ENCODE data around the gene FNDC11.
"Not testable (repeated sequence)": the region's sequence is repeated elsewhere in the genome, so short reads cannot be mapped to it uniquely, and the experiment has no call there.

FNDC11 gene

DNA sequence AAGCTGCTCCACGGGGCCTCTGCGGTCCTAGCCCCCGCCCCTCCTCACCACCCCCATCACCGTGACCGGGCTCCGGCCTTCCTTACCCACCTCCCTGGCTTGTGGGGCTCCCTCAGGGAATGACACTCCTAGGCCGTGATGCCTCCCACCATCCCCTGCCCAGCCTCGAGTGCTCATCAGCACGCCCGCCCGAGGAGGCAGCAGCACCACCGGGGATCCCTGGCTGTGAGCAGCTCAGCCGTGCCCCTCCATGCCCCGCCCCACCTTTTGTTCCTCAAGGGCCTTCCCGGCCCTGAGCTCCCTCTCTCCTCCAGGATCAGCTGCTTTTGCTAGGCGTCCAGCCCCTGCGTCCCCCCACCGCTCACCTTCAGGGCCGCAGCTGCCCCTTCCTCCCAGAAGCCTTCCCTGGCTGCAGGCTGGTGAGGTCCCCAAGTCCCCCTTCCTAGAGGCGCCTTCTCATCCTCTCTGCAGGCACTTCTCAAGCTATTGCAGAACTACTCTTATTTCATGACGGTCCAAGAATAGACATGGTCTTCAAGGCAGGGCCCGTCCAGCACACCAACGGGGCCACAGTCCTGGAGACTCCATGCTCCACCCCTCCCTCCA is 3.0 kb downstream of the FNDC11 start:
- DNase-seq: no peak

GRCh38 chr20:63557481-63557891 is 3.5 kb downstream of the FNDC11 start:
- DNase-seq: no peak

DNA sequence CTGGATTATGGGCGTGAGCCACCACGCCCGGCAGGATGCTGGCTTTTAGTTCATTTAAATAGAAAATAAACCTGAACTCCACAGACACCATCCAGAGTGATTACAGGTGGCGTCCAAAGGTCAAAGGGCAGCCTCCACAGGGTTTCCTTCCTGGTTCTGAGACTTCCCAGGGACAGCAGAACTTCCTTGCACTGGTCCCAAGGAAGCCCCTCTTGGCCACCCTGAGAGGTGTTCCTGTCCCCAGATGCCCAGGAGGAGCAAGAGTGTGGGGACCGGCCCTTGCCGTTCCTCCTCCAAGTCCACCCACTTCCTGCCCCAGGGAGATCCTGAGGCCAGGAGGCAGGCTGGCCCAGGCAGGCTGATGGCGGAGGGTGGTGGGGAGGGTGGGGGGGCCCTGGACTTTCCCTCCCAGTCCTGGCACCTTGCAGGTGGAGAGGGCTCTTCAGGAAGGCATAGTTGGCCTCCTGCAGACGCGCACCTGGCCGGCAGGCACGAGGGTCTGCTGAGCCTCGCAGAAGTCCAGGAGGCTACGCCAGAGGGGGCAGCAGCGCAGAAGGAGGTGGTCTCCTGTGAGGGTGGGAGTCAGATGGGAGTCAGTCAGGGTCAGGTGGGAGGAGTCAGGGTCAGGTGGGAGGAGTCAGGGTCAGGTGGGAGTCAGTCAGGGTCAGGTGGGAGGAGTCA is 5.0 kb downstream of the FNDC11 start:
- DNase-seq: no peak

DNA sequence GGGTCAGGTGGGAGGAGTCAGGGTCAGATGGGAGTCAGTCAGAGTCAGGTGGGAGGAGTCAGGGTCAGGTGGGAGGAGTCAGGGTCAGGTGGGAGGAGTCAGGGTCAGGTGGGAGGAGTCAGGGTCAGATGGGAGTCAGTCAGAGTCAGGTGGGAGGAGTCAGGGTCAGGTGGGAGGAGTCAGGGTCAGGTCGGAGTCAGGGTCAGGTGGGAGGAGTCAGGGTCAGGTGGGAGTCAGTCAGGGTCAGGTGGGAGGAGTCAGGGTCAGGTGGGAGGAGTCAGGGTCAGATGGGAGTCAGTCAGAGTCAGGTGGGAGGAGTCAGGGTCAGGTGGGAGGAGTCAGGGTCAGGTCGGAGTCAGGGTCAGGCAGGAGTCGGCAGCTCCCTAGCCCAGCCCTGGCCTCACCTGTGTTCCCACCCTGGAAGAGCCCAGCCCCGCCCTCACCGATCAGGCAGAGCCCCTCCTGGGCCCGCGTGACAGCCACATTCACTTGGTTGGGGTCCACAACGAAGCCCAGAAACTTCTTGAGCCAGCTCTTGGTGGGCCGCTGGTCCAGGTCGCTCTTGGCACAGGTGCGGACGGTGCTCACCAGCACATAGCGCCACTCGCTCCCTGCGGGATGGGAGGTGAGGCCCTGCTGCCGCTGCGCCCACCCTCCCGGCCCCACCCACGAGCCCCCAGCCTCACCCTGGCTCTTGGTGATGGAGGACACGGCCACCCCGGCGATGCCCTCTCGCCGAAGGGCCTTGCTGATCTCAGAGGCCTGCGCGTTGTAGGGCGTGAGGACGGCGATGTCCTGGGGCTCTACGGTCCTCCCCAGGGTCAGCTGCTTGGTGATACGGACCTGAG is 5.8 kb downstream of the FNDC11 start:
- not testable (repeated sequence) for DNase-seq

DNA sequence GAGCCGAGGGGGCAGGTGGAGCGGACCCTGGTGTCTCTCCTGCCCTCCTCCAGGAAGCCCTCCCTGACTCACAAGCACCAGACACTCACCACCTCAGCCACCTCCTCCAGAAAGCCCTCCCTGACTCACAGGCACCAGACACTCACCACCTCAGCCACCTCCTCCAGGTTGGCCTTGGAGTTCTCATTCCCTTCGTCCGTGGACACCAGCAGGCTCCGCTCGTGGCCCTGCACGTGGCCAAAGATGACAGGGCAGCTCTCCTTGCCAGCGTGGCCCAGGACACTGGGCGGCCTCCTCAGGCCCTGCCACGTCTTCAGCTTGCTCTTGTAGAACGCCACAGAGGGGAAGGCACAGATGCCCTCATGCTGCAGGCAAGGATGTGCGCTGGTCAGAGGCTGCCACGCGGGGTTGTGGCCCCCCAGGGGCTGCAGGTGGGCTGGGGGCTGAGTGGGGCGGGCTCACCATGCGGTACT is 6.4 kb downstream of the FNDC11 start:
- DNase-seq: no peak

- no peak for DNase-seq
These were observed 7.1 kb downstream of the FNDC11 start for GRCh38 chr20:63560856-63561609.

DNA sequence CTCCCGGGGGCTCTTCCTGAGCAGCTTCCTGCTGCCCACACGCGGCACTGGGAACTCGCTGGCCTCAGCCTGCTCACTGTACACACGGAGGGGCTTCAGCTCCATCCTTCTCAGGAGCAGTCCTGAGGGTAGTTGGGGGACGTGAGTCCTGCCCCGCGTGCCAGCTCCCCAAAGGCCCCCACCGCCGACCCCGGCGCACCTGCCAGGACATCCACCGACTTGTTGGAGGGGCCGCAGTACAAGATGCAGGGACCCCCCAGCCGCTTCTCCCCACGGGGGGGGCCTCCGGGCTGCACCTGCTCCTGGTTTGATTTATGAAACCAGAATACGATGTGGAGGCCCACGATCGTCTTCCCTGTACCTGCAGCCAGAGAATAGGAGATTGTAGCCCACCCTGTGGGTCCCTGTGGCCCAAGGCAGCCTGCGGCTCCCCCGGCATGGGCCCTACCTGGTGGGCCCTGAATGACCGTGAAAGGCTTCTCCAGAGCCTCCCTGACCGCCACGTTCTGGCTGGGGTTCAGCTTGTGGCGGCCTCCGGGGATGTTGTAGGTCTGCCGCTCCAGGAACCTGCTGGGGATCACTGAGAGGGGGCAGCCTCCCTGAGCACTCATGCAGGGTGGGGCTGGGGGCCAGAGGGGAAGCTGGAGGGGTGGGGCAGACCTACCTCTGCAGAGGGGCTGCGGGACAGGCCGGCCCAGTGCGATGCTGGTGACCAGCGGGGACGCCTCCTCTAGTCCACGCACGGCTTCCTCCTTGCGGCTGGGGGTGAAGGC is 7.9 kb downstream of the FNDC11 start:
- DNase-seq: no peak

GRCh38 chr20:63562461-63563224 is 8.7 kb downstream of the FNDC11 start:
- no peak for DNase-seq

GRCh38 chr20:63563225-63563935 is 9.4 kb downstream of the FNDC11 start:
- no peak for DNase-seq

GRCh38 chr20:63564036-63564810 is 10.3 kb downstream of the FNDC11 start:
- DNase-seq: no peak

DNA sequence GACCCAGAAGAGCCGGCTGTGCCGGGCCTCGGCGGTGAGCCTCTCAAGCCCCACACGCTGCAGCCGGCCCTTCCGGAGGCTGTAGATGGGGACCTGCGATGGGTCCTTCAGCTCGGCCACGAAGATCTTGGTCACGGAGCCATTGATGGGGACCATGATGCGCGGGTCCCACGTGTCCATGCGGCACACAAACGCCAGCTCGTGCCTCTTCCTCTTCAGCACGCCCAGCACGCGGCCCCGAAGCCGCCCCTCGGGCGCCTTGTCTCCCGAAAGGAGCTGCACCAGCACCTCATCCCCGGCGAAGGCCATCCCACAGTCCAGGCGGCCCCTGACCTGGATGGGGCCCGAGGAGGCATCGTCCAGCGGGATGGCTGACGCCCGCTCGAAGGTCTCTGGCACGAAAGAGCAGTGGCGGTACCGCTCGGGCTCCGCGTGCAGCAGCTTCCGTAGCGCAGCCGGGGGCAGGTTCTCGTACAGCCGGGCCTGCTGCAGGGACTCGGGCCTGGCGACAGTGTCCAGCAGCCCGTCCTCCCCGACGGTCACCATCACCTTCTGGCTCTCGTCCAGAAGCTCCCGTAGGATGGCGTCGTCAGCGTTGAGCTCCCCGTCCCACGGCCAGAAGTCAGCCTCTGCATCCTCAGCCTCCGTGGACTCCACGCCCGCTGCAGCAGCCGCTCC is 11.2 kb downstream of the FNDC11 start:
- DNase-seq: no peak

GRCh38 chr20:63565699-63566335 is 11.9 kb downstream of the FNDC11 start:
- DNase-seq: no peak

DNA sequence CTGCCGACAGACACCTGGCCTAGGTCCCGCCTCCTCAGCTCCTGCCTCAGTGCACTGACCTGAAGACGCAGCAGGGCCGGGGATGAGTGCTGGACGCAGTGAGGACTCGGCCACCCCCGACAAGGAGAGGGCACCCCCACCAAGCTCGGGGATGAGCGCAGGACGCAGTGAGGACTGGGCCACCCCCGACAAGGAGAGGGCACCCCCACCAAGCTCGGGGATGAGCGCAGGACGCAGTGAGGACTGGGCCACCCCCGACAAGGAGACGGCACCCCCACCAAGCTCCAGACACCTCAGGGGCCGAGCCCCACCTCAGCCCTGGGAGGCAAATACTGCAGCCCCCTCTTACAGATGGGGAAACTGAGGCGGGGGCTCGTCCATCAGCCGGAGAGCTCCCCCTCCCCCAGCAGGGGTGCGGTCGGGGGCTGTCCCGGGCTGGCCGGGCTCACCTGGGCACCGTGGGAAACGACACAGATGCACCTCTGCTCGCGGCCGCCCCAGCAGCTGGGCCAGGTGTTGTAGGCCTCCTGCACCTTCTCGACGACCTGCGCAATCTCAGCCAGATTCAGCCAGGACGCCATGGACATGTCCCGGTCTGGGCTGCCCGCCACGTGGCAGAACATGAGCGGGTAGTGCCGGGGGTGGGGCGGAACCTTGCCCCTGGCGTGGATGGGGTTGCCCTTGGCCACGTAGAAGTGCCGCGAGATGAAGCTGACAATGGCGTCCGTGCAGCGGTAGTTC is 12.6 kb downstream of the FNDC11 start:
- DNase-seq: no peak

DNA sequence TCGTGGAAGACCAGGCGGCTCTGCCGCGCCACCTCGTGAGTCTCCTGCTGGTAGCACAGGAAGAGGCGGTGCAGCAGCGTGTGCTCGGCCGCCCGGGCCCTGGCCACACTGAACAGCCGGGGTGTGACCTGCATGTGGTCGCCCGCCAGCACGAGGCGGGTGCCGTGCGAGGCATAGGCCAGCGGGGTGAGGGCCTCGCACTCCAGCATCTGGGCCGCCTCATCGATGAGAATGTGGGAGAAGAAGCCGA is 13.1 kb downstream of the FNDC11 start:
- no peak for DNase-seq

DNA sequence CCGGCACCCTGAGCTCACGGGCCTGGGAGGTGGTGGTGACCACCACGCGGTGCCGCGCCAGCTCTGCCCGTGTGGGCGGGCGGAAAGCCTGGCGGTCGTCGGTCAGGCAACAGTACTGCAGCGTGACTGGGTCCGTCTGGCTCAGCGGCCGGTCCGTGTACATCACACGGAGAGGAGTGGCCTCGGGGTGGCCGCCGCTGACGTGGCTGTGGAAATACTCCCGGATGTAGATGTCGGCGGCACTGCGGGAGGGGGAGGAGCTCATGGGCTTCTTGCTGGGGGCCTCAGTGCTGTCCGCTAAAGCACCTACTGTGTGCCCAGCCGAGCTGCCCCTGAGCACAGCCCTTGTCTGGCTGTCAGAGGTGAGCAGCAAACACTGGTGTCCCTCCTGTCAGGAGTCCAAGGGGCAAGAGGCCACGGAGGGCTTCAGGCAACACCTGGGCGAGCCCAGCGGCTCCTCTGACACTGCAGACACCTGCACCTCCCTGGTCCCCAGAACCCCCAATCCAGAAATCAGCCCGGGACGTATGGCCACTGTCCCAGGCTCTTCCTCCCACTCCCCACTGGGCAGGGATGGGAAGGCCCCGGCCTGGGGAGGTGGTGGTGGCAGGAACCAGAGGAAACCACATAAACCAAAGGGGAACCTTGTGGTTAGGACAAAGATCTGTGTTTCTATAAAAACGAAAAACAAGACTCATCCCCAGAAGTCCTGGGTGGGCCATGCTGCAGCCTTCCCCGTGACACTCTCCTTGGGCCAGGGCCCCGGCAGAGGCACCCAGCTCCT is 13.6 kb downstream of the FNDC11 start:
- DNase-seq: peak; percentile 58

DNA sequence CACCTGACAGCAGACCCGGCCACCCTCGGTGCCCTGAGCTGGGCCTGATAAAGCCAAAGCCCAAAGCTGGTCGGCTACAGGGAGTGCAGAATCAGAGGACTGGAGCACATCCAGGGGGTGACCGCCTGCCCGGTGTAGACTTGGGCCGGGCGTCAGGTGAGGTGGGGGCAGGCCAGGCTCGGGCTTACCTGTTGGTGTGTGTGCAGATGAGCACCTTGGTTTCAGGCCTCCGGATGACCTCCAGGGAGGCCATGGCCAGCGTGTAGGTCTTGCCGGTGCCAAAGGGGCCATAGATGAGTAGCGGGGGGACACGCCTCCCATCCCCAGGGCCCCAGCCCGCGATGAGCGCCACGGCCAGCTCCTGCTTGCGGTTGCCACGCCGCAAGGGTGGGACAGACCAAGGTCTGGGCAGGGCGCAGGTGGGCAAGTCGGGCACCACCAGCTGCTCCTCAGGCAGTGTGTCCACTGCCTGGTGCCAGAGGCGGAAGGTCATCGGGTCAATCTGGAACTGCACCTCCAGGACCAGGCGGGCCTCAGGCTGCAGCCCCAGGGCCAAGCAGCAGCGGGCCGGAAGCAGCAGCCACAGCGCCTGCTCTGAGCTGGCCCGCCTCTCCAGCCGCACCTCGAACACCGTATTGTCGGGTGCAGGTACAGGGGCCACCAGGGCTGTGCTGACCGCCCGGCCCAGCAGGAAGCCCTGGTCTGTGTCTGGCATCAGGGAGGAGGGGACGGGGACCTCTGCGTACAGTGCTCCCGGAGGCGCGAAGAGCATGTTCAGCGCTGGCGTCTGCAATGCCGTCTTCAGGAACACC is 14.4 kb downstream of the FNDC11 start:
- no peak for DNase-seq
